GM21390 (cell line): ENCODE data around the gene CACNA1F.
"Not testable (repeated sequence)": the region's sequence is repeated elsewhere in the genome, so short reads cannot be mapped to it uniquely, and the experiment has no call there.

ENCODE experiments used
- ATAC-seq: cut with Tn5 transposase; IDR thresholded peaks from one replicate; pipeline ENCODE4 v1.9.1; 2021; ENCODE audit not compliant: unreplicated experiment

Gene CACNA1F

DNA sequence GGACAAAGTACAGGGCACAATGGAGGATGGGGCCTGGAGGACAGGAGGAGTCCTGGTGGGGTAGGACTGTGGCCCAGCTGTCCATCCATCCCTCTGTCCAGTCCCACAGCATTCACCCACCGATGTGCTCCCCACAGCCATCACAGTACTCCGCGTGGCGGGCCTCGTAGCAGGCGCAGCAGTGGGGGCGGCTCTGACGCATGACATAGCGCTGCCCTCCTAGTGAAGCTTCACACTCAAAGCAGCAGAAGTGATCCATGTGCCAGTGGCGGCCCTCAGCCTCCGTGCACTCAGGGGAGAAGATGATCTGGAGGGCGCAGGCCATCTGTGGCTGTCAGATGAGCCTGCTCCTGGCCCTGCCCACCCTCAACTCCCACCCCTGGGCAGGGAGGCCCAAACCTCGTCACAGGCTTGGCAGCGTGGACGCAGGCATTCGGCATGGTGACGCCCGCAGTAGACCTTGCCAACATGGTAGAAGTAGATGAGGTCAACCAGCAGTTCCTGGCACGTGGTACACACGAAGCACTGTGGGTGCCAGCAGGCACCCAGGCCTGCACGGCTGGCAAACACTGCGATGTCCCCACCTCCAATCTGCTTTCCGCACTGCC lies 55.2 kb downstream of the CACNA1F start:
- ATAC-seq, result no peak

DNA sequence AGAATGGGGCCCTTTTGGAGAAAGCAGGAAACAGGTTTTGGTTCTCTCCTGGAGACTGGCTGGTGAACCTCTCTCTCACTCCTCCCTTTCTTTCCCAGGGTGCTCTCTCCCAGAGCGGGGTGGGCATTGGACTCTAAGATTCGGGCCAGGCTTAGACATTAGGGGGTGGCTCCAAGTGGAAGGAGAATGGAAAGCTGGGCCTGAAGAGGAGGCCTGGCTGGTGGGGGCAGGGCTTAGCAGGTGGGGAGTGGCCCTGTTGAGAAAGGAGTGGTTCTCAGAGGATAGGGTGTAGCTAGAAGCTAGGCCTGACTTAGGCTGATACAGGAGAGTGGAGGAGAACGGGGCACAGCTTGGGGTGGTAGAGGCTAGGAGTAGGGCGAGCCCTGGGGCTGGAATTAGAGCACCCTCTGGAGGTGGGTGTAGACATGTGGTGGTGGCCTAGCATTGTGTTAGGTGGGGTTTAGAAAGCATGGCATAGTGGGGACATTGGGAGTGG lies 55.8 kb downstream of the CACNA1F start:
- ATAC-seq, result no peak

DNA sequence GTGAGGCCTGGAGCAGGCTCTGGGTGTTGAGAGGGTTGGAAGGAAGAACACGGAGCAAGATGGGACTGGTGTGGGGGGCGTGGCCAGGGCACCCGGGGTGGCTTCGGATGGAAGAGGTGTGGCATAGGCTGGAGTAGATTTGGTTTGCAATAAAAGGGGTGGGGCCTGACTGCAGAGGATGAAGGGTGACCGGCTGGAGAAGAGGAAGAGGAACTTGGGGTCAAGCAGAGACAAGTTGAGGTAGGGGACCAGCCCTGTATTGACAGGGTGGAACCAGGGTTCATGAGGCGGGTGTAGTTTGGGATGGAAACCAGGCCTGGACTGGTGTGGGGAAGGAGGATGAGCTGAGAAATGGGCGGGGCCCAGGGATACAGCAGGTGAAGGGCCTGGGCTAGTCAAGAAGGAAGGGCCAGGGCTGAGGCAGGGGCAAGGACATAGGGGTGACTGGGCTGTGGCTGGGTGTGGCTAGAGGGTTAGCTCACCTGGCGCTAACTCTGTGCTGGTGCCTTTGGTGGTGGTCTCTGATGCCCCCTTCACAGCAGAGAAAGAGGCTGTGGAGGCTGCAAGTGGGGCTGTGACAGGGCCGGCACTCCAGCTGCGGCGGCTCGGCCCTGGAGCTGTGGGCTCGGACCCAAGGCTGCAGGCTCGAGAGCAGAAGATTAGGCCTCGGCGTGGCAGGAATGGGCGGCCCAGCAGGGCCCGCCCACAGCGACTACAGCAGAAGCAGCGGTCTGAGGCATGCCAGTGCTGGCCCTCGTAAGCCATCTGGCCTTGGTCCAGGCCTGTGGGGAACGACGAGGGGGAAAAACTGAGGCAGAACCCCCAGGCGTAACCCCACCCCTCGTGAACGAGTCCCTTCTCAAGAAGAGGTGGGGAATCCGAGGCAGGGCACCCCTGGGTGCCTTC lies 56.5 kb downstream of the CACNA1F start:
- no peak for ATAC-seq

DNA sequence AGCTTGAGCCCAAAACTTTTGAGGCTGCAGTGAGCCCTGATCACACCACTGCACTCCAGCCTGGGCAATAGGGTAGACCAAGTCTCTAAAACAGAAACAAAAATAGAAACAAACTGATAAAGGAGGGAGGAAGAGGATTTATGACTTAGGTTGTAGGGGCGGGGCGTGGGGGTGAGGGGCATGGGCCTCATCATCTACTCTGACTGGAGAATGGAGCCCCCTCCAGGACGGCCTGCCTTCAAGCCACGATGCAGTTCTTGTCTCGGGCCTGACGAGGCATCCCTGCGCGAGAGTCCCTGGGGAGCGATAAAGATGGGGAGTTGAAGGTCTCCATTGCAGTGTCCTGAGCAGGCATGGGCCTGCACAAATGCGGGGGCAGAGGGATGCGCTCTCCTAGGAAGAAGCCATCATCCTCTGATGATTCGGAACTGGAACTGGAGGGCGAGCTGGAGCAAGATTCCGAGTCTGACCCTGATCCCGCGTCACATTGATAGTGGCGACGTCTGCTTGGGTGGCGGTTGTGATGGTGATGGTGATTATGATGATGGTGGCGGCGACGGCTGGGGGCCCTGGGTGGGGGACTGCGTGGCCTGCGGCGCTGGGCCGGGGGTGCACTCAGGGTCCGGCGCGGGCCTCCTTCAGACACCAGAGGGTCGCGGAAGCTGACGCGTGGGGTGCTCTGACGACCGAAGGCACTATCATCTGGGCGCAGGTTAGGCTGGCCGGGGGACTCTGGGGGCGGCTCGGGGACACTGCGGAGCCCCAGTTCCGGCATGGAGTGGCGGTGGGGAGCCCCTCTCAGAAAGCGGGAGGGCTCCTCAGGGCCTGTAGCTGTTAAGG lies 57.5 kb downstream of the CACNA1F start:
- ATAC-seq, result no peak

DNA sequence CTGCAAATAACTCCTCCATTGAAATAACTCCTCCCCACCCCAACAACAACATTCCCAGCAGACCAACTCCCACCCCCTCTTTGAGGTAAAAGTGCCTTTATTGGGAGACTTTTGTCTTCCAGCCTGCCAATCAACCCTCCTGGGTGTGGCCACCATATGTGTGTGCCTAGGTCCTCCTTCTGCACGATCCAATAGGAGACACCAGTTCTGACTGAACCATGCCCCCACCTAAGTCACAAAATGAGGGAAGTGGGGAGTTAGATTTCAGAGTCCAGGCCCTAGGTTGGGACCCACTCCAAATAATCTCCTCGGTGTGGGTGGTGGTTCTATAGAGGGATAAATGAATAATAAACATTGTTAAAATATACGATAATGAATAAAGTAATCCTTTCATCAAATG lies 58.4 kb downstream of the CACNA1F start:
- ATAC-seq, result no peak

DNA sequence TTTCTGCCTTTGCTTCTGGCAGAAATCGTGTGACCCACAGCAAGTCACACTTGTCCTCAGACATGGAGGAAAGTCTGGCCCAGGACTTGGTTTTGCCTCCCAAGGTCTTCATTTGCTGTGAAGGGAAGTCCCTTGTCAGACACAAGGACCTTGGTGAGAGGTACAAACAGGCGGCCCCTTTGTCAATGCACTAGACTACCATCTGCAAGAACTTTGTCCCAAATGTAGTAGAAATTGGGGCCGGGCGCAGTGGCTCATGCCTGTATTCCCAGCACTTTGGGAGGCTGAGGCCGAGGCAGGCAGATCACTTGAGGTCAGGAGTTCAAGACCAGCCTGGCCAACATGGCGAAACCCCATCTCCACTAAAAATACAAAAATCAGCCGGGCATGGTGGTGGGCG lies 59.6 kb downstream of the CACNA1F start:
- not testable (repeated sequence) for ATAC-seq

DNA sequence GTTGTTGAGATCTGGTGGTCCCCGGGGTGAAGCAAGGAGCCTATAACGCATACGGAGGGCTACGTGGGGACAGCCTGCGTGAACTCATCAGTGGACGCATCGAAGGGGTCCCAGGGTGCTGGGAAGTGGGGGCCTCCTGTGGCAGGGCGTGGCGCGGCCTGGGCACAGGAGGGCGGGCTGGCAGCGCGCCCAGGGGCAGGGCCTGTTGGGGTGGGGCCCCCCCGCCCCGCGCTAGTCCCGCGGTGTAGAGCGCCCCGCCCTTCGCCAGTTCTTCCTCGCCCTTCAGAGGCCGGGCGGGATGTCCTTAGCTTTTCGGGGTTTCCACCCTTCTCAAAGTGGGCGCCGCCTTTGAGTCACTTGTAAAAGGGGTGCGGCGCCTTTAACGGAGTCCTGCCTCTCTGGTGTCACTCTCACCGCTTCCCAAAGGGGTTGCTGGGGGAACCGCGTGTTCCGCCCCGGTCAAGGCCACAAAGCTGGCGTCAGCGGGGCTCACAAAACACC lies 60.8 kb downstream of the CACNA1F start:
- peak; percentile 72 for ATAC-seq

DNA sequence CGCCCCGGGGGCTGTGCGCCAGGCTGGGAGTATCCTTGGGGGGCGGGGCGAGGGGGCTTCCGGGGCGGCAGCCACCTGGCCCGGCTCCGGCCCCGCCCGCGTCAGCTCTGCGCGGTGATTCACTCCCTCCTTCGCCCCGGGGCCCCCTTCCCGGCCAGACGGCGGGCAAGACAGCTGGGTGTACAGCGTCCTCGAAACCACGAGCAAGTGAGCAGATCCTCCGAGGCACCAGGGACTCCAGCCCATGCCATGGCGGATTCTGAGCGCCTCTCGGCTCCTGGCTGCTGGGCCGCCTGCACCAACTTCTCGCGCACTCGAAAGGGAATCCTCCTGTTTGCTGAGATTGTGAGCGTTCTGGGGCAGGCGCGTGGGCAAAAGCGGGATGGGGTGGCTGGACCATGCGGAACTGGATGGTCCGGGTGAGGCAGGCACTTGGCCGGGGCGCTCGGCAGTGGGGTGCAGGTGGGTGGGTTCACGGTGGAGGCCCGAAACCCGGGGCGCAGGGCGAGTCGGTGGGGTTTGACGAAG lies 61.3 kb downstream of the CACNA1F start, which contains the start of gene PLP2:
PLP2 (plus strand) TSS at position 147 of the 528 bp plus-strand sequence; CDS start at position 250, 103 bp downstream.
- peak; percentile 27 for ATAC-seq

DNA sequence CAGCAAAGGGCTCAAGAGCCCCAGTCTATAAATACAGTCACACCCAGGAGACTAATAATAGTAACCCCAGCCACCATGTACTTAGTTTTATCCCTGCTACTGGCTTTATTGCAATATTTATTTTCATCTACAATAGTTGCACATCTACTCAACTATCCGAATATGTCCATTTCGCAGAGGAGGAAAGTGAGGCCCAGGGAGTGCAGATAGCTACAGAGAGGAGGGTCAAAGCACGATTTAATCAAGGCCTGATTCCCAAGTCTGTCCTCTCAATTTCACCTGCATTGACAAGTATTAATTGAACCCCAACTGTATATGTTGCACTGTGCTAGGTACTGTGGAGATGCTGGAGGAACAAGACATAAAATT lies 65.4 kb downstream of the CACNA1F start:
- no peak for ATAC-seq

DNA sequence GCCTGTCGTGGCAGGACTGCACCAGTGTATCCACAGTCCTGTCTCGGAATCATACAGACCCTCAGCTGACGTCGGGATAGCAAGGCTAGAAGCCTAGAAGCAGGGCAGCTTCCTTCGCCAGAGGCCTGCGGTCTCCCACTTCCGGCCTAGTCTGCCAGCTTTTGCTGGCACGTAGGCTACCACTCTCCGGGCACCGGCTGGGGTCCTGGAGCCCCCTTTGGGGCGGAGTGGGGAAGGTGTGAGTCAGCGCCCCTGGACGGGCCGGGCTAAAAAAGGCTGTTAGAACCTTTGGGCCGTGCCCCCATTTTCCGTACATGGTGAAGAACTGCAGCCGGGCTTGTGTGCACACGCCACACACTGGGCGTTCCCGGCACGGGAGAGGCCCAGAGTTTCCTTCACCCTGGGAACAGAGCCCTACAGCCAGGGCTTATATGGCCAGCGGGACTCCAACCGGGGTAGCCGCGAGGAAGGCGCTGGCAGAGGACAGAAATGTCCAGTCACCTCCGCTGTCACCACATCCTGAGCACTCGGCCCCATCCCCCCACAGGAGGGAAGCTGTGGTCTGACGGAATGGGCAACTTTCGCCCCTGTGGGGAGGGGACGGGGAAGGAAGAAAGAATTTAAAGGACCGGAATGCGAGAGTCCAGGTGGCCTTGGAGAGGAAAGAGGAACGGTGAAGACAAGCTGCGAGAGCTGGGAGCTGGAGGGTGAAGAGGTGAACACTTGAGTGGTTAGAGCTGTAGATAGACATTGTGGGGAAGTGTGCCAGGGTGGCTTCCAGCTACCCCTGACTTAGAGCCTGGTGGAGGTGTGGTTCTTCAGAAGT lies 66.0 kb downstream of the CACNA1F start:
- peak; percentile 24 for ATAC-seq

DNA sequence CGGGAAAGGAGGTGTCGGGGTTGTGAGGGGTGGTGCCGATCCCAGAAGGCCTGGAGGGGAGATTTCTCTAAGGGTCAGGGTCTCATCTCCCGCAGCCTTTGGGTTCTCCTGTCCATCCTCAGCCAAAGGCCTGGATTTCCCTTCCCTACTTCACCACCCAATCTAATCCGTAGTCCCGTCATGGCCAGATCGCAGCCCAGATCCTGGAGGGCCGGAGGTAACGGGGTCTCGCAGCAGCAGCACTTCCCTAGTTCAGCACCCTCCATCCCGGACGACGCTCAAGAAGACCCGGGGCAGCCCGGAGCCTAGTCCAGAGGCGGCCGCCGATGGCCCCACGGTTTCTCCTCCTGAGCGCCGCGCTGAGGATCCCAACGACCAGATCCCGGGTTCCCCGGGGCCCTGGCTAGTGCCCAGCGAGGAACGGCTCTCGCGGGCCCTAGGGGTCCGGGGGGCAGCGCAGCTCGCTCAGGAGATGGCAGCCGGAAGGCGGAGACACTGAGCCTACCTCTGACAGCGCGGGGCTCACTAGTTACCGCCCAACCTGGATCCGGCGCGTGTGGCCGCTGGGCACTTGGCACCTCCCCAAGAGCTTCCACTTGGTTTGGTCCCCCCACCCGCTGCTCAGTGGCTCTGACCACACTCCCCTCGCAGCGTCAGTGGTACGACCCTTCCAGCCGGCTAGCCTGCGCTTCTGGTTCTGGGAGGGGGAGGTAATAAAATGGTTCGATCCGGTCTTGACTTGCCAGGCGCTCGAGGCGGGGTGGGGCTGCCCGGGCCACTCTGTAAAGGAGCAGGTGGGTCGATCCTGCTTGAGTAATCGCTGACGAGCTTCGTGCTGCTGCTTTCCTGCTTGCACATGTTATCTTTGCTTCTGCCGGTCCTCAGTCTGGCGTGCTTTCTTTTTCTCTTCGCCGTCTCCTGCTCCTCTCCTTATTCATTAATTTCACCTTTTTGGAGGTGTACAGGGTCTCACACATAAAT lies 66.9 kb downstream of the CACNA1F start:
- peak; percentile 31 for ATAC-seq

DNA sequence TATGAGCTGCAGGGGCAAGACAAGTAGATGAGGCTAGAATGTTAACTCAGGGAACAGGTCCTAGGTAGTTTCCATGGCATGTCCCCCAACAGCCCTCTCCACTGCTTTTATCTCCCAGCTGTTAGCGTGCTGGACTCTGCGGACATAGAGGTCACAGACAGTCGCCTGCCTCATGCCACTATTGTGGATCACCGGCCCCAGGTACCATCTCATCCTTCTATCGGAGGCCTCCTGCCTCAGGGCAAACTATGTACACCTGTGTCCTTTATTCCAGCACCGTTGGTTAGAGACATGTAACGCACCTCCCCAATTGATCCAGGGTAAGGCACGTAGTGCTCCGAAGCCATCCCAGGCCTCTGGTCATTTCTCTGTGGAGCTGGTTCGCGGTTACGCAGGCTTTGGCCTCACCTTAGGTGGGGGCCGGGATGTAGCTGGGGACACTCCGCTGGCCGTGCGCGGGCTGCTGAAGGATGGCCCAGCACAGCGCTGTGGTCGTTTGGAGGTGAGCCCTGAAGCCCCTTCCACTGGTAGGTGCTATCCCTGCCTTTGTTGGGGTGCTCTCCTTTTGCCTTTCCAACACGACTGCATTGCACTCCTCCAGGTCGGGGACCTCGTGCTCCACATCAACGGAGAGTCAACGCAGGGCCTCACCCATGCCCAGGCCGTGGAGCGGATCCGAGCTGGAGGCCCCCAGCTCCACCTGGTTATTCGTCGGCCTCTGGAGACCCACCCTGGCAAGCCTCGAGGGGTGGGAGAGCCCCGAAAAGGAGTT lies 68.4 kb downstream of the CACNA1F start:
- ATAC-seq, result no peak

DNA sequence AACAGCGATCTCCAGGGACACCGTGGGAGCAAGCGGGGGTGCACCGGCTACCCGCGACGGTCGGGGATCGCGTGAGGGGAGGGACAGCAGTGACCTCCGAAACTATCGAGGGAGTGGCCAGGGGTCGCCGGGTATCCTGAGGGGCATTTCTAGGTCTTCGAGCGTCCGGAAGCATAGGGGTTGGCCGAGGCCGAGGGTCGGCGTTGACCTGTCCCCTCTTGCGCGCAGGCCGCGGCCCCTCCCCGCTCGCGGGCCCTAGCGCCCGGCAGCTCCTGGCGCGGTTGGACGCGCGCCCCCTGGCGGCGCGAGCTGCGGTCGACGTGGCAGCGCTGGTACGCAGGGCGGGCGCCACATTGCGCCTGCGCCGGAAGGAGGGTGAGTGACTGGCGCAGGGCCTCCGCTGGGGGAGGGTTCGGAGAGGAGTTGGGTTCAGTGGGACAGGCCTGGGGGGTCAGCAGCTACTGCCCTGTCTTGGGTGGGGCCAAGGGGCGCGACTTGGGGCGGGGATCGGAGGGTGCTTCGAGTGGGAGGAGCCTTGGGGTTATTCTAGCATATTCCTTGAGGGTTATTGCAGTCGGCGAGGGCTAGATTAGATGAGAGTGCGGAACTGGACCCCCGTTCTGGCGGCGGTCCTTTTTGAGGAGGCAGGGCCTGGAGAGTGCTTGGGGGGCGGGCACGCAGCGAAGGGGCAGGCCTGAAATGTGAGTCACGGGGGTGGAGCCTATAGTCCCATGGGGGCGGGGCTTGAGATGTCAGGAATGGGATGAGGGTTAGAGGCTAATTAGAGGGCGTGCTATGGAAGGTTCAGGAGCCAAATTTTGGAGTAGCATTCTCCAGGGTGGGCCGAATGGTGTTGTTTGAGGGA lies 69.4 kb downstream of the CACNA1F start:
- peak; percentile 50 for ATAC-seq

DNA sequence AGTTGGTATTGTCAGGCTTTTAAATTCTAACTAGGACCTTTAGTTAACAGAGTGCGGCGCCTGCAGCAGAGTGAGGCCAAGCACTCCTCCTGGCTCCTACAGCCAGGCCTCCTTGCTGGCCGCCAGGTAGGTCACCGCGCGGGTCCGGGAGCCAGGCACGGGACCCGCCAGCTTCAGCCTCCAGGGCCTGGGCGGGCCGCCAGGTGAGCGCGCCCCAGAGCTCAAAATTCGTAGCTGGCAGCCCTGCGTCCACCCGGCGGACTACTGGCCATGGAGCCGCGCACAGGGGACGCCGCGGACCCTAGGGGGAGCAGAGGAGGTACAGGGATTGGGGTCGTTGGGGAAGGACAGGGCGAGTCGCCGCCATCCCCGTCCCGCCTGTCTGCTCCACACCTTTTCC lies 70.5 kb downstream of the CACNA1F start, which contains the start of gene MAGIX:
MAGIX (plus strand) TSS at position 139 of the 400 bp plus-strand sequence; CDS start at position 271, 132 bp downstream.
- ATAC-seq, result no peak

DNA sequence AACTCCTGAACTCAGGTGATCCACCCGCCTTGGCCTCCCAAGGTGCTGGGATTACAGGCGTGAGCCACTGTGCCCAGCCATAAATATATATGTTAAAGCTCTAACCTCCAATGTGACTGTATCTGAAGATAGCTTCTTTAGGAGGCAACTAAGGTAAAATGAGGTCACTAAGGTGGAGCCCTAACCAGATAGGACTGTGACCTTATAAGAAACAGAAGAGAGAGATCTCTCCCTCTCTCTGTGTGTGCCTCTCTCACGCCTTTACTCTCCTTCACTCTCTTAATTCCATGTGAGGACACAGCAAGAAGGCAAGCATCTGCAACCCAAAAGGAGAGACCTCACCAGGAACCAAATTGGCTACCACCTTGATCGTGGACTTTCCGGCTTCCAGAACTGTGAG lies 71.5 kb downstream of the CACNA1F start:
- no peak for ATAC-seq

DNA sequence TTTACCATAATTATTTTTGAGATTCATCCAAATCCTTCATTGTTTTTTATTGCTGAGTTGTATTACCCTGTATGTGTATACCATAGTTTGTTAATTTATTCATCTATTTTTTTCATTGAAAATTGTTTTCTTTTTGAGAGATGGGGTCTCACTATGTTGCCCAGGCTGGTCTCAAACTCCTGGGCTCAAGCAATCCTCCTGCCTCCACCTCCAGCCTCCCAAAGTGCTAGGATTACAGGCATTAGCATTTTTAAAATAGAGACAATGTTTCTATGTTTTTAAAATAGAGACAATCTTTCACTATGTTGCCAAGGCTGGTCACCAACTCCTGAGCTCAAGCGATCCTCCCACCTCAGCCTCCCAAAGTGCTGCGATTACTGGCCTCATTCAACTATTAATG lies 72.2 kb downstream of the CACNA1F start:
- no peak for ATAC-seq

DNA sequence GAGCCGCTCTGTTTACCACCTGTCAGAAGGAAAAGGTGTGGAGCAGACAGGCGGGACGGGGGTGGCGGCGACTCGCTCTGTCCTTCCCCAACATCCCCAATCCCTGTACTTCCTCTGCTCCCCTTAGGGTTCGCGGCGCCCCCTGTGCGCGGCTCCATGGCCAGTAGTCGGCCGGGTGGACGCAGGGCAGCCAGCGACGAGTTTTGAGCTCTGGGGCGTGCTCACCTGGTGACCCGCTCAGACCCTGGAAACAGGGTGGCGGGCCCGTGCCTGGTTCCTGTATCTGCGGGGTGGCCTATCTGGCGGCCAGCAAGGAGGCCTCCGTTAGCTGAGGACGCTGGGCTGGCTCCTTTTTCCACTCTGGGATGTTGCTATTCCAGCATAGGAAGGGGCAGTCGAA lies 75.9 kb downstream of the CACNA1F start:
- no peak for ATAC-seq
